ENCODE data around the gene NPAS3.

Gene NPAS3

GRCh38 chr14:33609582-33609981 is 670.9 kb downstream of the NPAS3 start:
- TF ChIP-seq CTCF (conservative IDR thresholded peaks at IDR 0.05) = no peak
- H3K27ac ChIP-seq = no peak overlapping the region

- TF ChIP-seq CTCF (conservative IDR thresholded peaks at IDR 0.05) = no peak
- no peak overlapping the region for H3K27ac ChIP-seq
These were observed 671.4 kb downstream of the NPAS3 start for GRCh38 chr14:33610121-33610520.

GRCh38 chr14:33611405-33612196 is 672.9 kb downstream of the NPAS3 start:
- no peak overlapping the region for H3K27ac ChIP-seq
- TF ChIP-seq CTCF (conservative IDR thresholded peaks at IDR 0.05) = no peak

GRCh38 chr14:33612197-33612505 is 673.5 kb downstream of the NPAS3 start:
- no peak overlapping the region for H3K27ac ChIP-seq

GRCh38 chr14:33617154-33617553 is 678.5 kb downstream of the NPAS3 start:
- no peak overlapping the region for H3K27ac ChIP-seq
- no peak for TF ChIP-seq CTCF (conservative IDR thresholded peaks at IDR 0.05)

More at GRCh38 chr14:33612197-33612505, 673.5 kb downstream of the NPAS3 start:
- no peak for TF ChIP-seq CTCF (conservative IDR thresholded peaks at IDR 0.05)

GRCh38 chr14:33618361-33619105 is 679.9 kb downstream of the NPAS3 start:
- no peak overlapping the region for H3K27ac ChIP-seq
- TF ChIP-seq CTCF (conservative IDR thresholded peaks at IDR 0.05) = no peak

- H3K27ac ChIP-seq = no peak overlapping the region
- no peak for TF ChIP-seq CTCF (conservative IDR thresholded peaks at IDR 0.05)
These were observed 683.8 kb downstream of the NPAS3 start for GRCh38 chr14:33622496-33622895.

Data from VCaP (cell line).